Stimulated activated CD8-positive, alpha-beta memory T cell treated with anti-CD3 and anti-CD28 coated beads, Interleukin-12 subunit alpha, Interleukin-12 subunit beta, amount 100 ng/mL, for 24 hours (primary cell): ENCODE data around the gene CSTF2T.

ENCODE experiments used
- DNase-seq: peaks from one replicate; pipeline ENCODE4 v3.0.0-alpha.2; 2020; ENCODE audit errors: extremely low read depth

CSTF2T gene

GRCh38 chr10:51649064-51649463, 50.3 kb downstream of the CSTF2T start:
- DNase-seq: no peak
